ENCODE data around the gene S1PR5.

Gene S1PR5

DNA sequence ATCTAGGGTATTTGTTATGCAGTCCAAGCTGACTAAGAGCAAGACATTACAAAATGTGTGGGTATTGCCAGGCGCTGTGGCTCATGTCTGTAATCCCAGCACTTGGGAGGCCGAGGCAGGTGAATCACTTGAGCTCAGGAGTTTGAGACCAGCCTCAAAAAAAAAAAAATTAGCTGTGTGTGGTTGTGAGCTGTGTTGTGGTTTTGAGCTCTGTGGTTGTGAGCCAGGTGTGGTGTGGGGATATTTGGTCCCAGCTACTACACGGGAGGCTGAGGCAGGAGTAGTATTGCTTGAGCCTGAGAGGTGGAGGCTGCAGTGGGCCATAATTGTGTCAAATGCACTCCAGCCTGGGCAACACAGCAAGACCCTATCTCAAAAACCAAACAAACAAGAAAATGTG is 8.5 kb downstream of the S1PR5 start:
- FAIRE-seq (no peak), DNase-seq (ENCODE audit: insufficient read length) (no peak)
- no peak for TF ChIP-seq TAF1 (IDR thresholded peaks at IDR 0.05; ENCODE audit: borderline replicate concordance, low read depth, low read length)
- no peak for TF ChIP-seq POLR2A (IDR thresholded peaks at IDR 0.05; ENCODE audit: low read depth, low read length)
- no peak for TF ChIP-seq POLR2AphosphoS5 (IDR thresholded peaks at IDR 0.05; ENCODE audit: low read depth, low read length)

DNA sequence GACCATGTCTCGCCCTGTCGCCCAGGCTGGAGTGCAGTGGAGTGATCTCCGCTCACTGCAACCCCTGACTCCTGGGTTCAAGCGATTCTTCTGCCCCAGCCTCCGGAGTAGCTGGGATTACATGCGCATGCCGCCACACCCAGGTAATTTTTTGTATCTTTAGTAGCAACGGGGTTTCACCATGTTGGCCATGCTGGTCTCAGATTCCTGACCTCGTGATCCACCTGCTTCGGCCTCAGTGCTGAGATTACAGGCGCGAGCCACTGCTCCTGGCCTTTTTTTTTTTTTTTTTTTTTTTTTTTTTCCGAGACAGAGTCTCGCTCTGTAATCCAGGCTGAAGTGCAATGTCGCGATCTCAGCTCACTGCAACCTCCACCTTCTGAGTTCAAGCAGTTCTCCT is 9.2 kb downstream of the S1PR5 start:
- FAIRE-seq (no peak), DNase-seq (ENCODE audit: insufficient read length) (no peak)
- TF ChIP-seq POLR2A (IDR thresholded peaks at IDR 0.05; ENCODE audit: low read depth, low read length) (no peak), TAF1 (IDR thresholded peaks at IDR 0.05; ENCODE audit: borderline replicate concordance, low read depth, low read length) (no peak), POLR2AphosphoS5 (IDR thresholded peaks at IDR 0.05; ENCODE audit: low read depth, low read length) (no peak)

DNA sequence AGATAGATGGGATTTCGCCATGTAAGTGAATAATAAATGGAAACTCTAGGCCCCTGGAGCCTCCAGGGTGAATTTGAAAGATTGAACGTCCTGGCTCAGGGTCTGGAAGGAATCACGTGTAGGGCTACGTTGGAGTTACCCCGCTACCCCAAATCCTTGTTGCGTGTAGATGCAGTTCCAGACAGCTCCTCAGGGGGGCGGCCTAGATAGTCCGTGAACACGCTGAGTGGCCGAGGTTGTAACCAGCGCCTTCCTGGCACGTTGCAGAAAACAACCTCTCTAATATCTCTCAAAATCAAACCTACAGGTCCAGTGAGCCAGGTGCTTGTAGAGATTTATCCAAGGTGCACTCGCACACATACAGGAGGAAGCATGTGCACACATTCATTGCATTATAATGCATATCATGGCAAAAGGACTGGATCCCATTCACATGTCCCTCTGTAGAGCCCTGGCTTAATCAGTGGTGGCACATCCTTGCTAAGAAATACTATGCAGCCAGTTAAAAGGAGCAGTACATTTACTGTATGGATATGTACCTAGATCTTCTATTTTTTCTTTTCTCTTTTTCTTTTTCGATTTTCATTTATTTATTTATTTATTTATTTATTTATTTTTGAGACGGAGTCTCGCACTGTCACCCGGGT is 11.5 kb downstream of the S1PR5 start:
- no peak for DNase-seq (ENCODE audit: insufficient read length)
- no peak for TF ChIP-seq POLR2AphosphoS5 (IDR thresholded peaks at IDR 0.05; ENCODE audit: low read depth, low read length)
- no peak for TF ChIP-seq TAF1 (IDR thresholded peaks at IDR 0.05; ENCODE audit: borderline replicate concordance, low read depth, low read length)
- TF ChIP-seq POLR2A (IDR thresholded peaks at IDR 0.05; ENCODE audit: low read depth, low read length), result no peak
- FAIRE-seq, result no peak

DNA sequence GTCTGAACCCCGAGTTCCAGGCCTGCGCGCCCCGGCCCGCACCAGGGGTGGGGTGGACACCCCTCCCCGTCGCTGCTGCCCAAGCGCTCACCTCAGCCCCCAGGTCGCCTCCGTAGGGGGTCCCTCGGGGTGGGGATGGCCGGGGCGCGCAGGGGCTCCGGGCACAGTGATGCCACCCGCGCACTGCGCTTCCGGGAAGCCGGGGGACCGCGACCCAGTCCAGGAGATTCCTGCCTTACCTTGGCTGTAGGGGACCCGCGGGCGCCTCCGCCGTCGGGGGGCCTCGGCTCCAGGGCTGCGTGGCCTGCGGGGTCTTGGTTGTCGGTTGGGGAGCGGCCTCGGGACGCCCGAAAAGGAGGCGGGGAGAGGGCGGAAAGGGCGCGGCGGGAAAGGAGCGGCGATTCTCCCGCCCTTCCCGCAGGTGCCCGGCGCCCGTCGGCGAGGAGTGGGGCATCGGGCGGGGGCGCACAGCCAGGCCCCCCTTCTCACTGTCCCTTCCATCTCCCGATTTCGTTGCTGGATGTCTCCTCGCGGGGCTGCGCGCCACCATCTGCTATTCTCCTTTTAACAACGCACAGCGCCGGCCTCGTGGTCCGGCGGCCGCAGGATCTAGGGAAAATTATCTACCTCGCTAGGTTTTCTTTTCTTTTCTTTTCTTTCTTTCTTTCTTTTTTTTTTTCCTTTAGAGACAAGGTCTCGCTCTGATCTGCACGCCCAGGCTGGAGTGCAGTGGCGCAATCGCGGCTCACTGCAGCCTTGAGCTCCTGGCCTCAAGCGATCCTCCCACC is 14.1 kb downstream of the S1PR5 start, which contains the start of gene KEAP1:
KEAP1 (minus strand) TSS at position 355 of the 788 bp plus-strand sequence. CDS start 3,323 bp downstream, outside the sequence.
- TF ChIP-seq POLR2AphosphoS5 (IDR thresholded peaks at IDR 0.05; ENCODE audit: low read depth, low read length) (no peak), POLR2A (IDR thresholded peaks at IDR 0.05; ENCODE audit: low read depth, low read length) (no peak), TAF1 (IDR thresholded peaks at IDR 0.05; ENCODE audit: borderline replicate concordance, low read depth, low read length) (no peak)
- peak; percentile 21 for FAIRE-seq
- no peak for DNase-seq (ENCODE audit: insufficient read length)

DNA sequence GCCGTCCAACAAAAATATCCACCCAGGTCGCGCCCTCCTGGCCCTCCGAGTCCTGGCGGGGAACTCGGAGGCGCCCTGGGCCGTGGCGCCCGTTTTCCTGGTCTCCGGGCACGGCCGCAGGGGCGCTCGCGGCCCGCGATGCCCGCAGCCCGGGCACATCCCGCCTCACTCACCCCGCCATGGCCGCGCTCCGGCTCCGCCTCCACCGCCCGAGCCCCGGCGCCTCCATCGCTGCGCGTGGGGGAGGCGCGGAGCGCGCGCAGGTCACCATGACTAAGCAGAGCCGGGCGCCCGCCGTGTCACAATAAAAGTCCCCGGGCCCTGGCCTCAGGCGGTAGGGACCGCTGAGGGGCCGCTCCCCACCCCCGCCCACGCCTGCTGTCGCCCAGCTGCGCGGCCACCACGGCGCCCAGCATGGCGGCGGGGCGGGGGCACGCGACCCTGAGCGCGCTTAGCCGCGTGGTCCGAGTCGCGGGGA is 14.7 kb downstream of the S1PR5 start:
- peak; percentile 97 for DNase-seq (ENCODE audit: insufficient read length)
- FAIRE-seq, result peak; percentile 95
- TF ChIP-seq POLR2A (IDR thresholded peaks at IDR 0.05; ENCODE audit: low read depth, low read length) (peak; percentile 93), TAF1 (IDR thresholded peaks at IDR 0.05; ENCODE audit: borderline replicate concordance, low read depth, low read length) (peak; percentile 86), POLR2AphosphoS5 (IDR thresholded peaks at IDR 0.05; ENCODE audit: low read depth, low read length) (peak; percentile 53)

DNA sequence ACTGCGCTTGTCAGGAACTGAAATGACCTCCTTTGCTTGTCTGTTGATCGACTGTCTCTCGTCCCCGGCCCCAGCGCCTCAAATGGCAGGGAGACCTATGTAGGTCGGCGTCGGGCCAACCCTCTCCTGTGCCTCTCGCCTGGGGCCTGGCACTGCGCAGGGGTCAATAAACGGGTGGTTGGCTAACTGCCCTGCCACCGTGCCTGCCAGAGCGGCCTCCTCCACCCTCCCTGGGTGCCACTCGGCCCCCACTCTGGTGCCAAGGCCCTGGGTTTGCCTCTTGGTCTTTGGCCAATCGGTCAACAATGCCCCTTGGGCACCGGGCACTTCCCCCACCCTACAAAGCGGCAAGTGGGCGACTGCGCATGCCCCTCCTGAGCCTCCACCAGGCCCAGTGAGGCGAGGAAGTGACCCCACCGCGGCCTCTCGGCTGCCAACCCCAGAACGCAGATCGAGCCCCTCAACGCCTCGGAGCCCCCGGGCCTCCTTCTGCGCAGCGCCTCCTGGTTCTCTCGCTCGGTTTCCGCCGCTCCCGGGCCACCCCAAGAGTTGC is 15.2 kb downstream of the S1PR5 start:
- TF ChIP-seq TAF1 (IDR thresholded peaks at IDR 0.05; ENCODE audit: borderline replicate concordance, low read depth, low read length) (no peak), POLR2A (IDR thresholded peaks at IDR 0.05; ENCODE audit: low read depth, low read length) (no peak), POLR2AphosphoS5 (IDR thresholded peaks at IDR 0.05; ENCODE audit: low read depth, low read length) (no peak)
- peak; percentile 9 for FAIRE-seq
- peak; percentile 67 for DNase-seq (ENCODE audit: insufficient read length)

DNA sequence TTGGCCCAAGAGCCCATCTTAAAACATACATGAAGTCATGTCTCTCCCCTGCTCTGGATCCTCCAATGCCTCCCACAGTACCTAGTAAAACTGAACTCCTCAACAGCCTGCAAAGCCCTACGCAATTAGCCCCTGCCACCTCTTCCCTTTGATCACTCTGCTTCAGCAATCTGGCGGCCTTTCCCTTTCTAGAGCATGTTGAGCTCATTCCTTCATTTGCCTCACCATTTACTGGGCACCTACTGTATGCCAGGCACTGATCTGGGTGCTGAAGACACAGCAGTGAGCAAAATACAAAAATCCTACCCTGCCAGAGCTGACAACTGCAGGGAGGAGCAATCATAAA is 17.0 kb downstream of the S1PR5 start:
- TF ChIP-seq POLR2A (IDR thresholded peaks at IDR 0.05; ENCODE audit: low read depth, low read length) (no peak), TAF1 (IDR thresholded peaks at IDR 0.05; ENCODE audit: borderline replicate concordance, low read depth, low read length) (no peak), POLR2AphosphoS5 (IDR thresholded peaks at IDR 0.05; ENCODE audit: low read depth, low read length) (no peak)
- FAIRE-seq (no peak), DNase-seq (ENCODE audit: insufficient read length) (no peak)

DNA sequence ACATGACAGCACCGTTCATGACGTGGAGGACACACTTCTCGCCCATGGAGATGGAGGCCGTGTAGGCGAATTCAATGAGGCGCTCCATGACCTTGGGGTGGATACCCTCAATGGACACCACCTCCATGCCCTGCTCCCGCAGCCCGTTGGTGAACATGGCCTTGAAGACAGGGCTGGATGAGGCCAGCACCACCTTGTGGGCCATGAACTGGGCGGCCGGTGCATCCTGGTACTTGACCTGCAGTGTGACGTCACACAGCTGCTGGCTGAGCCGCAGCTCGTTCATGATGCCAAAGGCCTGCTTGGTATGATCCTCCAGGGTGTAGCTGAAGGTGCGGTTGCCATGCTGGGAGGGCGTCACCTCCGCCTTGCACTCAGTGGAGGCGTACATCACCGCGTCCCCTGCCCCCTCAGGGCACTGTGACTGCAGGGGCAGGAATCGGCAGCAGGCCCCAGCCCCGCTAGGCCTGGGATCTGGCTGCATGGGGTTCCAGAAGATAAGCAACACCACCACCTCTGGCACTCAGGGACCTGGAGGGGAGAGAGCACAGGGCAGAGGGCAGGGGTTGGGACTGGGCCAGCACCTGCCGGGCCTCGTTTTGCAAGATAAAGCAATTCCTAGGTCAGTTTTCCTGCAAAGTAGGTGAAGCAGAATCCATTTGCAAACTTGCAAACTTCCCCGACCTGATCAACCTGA is 17.5 kb downstream of the S1PR5 start:
- no peak for FAIRE-seq
- no peak for TF ChIP-seq TAF1 (IDR thresholded peaks at IDR 0.05; ENCODE audit: borderline replicate concordance, low read depth, low read length)
- TF ChIP-seq POLR2A (IDR thresholded peaks at IDR 0.05; ENCODE audit: low read depth, low read length), result no peak
- 0 out of 2 replicates have a peak, but pooled peaks have one; percentile 9 for TF ChIP-seq POLR2AphosphoS5 (IDR thresholded peaks at IDR 0.05; ENCODE audit: low read depth, low read length)
- DNase-seq (ENCODE audit: insufficient read length), result no peak

DNA sequence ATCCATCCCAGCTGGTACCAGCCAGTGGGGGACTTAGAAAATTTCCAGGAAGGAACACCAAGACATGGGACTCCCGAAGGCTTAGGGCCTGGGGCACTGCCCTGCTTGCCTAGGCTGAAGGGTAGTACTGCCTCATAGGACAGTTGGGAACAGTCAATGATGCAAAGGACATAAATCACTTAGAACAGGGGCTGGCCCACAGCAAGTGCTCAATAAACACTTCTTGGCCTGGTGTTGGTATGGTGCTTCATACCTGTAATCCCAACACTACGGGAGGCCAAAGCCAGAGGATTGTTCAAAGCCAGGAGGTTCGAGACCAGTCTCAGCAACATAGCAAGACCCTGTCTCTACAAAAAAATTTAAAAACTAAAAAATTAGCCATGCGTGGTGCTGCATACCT is 19.9 kb downstream of the S1PR5 start:
- no peak for FAIRE-seq
- TF ChIP-seq TAF1 (IDR thresholded peaks at IDR 0.05; ENCODE audit: borderline replicate concordance, low read depth, low read length) (no peak), POLR2AphosphoS5 (IDR thresholded peaks at IDR 0.05; ENCODE audit: low read depth, low read length) (no peak), POLR2A (IDR thresholded peaks at IDR 0.05; ENCODE audit: low read depth, low read length) (no peak)
- DNase-seq (ENCODE audit: insufficient read length), result no peak

DNA sequence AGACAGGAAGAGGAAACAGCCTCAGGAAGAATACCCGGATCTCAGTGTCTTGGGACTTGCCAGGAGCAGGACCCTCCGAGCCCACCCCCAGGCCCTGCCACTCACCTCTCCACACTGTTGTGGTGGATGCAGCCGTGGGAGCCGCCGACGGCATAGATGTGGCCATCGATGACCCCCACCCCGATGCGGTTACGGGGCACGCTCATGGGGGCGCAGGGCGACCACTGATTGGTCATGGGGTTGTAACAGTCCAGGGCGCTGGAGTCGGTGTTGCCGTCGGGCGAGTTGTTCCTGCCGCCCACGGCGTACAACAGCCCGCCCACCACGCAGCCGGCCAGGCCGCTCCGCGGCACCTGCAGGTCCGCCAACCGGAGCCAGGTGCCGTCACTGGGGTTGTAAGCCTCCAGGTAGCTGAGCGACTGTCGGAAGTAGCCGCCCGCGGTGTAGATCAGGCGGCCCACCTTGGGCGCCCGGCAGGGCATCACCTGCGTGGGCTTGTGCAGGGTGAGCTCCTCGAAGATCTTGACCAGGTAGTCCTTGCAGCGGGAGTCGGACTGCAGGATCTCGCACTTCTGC is 25.7 kb downstream of the S1PR5 start:
- TF ChIP-seq TAF1 (IDR thresholded peaks at IDR 0.05; ENCODE audit: borderline replicate concordance, low read depth, low read length), result no peak
- TF ChIP-seq POLR2A (IDR thresholded peaks at IDR 0.05; ENCODE audit: low read depth, low read length), result no peak
- FAIRE-seq, result no peak

DNA sequence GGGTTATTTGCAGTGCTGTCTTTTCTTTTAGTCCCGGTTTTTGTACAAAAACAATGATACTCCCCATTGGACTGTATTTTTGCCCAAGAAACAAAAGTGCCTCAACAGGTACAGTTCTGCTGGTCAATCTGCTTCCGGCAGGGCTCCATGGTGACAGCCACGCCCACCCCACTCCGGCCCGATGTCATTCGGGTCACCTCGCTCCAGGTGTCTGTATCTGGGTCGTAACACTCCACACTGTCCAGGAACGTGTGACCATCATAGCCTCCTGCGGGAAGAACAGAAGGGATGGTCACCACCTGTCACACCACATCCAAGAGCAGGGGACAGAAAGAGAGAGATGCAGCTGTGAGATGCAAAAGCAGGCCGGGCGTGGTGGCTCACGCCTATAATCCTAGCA is 30.7 kb downstream of the S1PR5 start:
- no peak for FAIRE-seq
- no peak for DNase-seq (ENCODE audit: insufficient read length)

More for the DNA sequence above, 25.7 kb downstream of the S1PR5 start:
- no peak for DNase-seq (ENCODE audit: insufficient read length)

More for the DNA sequence above, 30.7 kb downstream of the S1PR5 start:
- TF ChIP-seq TAF1 (IDR thresholded peaks at IDR 0.05; ENCODE audit: borderline replicate concordance, low read depth, low read length), result no peak
